SK-N-SH treated with all-trans-retinoic acid at 6 μM for 48 hours (cell line): Measurements from ENCODE around the gene DHX57.

Experiments
- ARNTL ChIP-seq: fragments of 450-650 bp; formaldehyde crosslinking; IDR thresholded peaks from 2 replicates; pipeline ENCODE4 v1.5.0; 2020; ENCODE audit warnings: low read depth, mild to moderate bottlenecking, moderate library complexity, borderline replicate concordance
- CSDC2 ChIP-seq: fragments of 250-450 bp; sonication (Bioruptor Pico); IDR thresholded peaks from 2 replicates; pipeline ENCODE4 v1.5.0; 2020; ENCODE audit warnings: mild to moderate bottlenecking, moderate library complexity
- ISL1 ChIP-seq: fragments of 250-450 bp; sonication (Bioruptor Pico); IDR thresholded peaks from 2 replicates; pipeline ENCODE4 v2.1.2; 2022; ENCODE audit warnings: mild to moderate bottlenecking, moderate library complexity
- OSR1 ChIP-seq: fragments of 250-450 bp; sonication (Bioruptor Pico); IDR thresholded peaks from 2 replicates; pipeline ENCODE4 v1.8.0; 2022; ENCODE audit warnings: moderate library complexity, mild to moderate bottlenecking, inconsistent platforms
- PATZ1 ChIP-seq: fragments of 250-450 bp; sonication (Bioruptor Pico); IDR thresholded peaks from 2 replicates; pipeline ENCODE4 v1.8.0; 2020; ENCODE audit warnings: mild to moderate bottlenecking, moderate library complexity, borderline replicate concordance
- POU6F1 ChIP-seq: fragments of 250-450 bp; sonication (Bioruptor Pico); IDR thresholded peaks from 2 replicates; pipeline ENCODE4 v1.8.0; 2021; ENCODE audit warnings: low read depth, mild to moderate bottlenecking, moderate library complexity, borderline replicate concordance
- RARB ChIP-seq: fragments of 250-450 bp; sonication (Bioruptor Pico); IDR thresholded peaks from 2 replicates; pipeline ENCODE4 v1.8.0; 2021; ENCODE audit warnings: mild to moderate bottlenecking, moderate library complexity
- SNAI2 ChIP-seq: fragments of 250-450 bp; sonication (Bioruptor Pico); IDR thresholded peaks from 2 replicates; pipeline ENCODE4 v1.5.0; 2020; ENCODE audit warnings: mild to moderate bottlenecking, moderate library complexity
- TSHZ2 ChIP-seq: fragments of 250-450 bp; sonication (Bioruptor Pico); IDR thresholded peaks from 2 replicates; pipeline ENCODE4 v1.5.0; 2020; ENCODE audit warnings: mild to moderate bottlenecking, moderate library complexity
- ZC3H10 ChIP-seq: fragments of 250-450 bp; sonication (Bioruptor Pico); IDR thresholded peaks from 2 replicates; pipeline ENCODE4 v1.5.1; 2021; ENCODE audit warnings: mild to moderate bottlenecking, moderate library complexity

- TF ChIP-seq PATZ1 (no peak), RARB (CRISPR knock-in tag) (no peak), ZC3H10 (CRISPR knock-in tag) (no peak), ISL1 (no peak), ARNTL (CRISPR knock-in tag) (no peak), SNAI2 (CRISPR knock-in tag) (no peak), OSR1 (CRISPR knock-in tag) (no peak), CSDC2 (CRISPR knock-in tag) (no peak), TSHZ2 (CRISPR knock-in tag) (no peak), POU6F1 (CRISPR knock-in tag) (no peak)
Observed at GRCh38 chr2:38763228-38763627, 112.5 kb downstream of the DHX57 start.
